ENCODE results near the gene MIER2.
A peak's percentile ranks its signal among the peaks of the same experiment; 100 is the strongest.

Gene MIER2

GRCh38 chr19:379796-380195 is 35.2 kb upstream of the MIER2 start:
- DNase-seq (ENCODE audit: low spot score), result no peak

GRCh38 chr19:378706-379105 is 34.1 kb upstream of the MIER2 start:
- no peak for DNase-seq (ENCODE audit: low spot score)

GRCh38 chr19:377801-378581 is 33.4 kb upstream of the MIER2 start:
- peak; percentile 67 for DNase-seq (ENCODE audit: low spot score)

- DNase-seq (ENCODE audit: low spot score), result no peak
These were observed 31.5 kb upstream of the MIER2 start for GRCh38 chr19:376111-376470.

- no peak for DNase-seq (ENCODE audit: low spot score)
These were observed 31.0 kb upstream of the MIER2 start for GRCh38 chr19:375395-376110.

- DNase-seq (ENCODE audit: low spot score), result no peak
These were observed 30.3 kb upstream of the MIER2 start for GRCh38 chr19:374886-375235.

GRCh38 chr19:374183-374885 is 29.7 kb upstream of the MIER2 start:
- DNase-seq (ENCODE audit: low spot score), result no peak

GRCh38 chr19:373391-374182 is 29.0 kb upstream of the MIER2 start:
- peak; percentile 50 for DNase-seq (ENCODE audit: low spot score)

- DNase-seq (ENCODE audit: low spot score), result no peak
These were observed 27.8 kb upstream of the MIER2 start for GRCh38 chr19:372306-372890.

- peak; percentile 38 for DNase-seq (ENCODE audit: low spot score)
These were observed 27.0 kb upstream of the MIER2 start for GRCh38 chr19:371501-372168.

GRCh38 chr19:370641-371330 is 26.2 kb upstream of the MIER2 start:
- no peak for DNase-seq (ENCODE audit: low spot score)

GRCh38 chr19:369876-370275 is 25.3 kb upstream of the MIER2 start:
- no peak for DNase-seq (ENCODE audit: low spot score)

GRCh38 chr19:369256-369655 is 24.7 kb upstream of the MIER2 start:
- no peak for DNase-seq (ENCODE audit: low spot score)

GRCh38 chr19:368630-369024 is 24.0 kb upstream of the MIER2 start:
- no peak for DNase-seq (ENCODE audit: low spot score)

GRCh38 chr19:367963-368629 is 23.5 kb upstream of the MIER2 start:
- DNase-seq (ENCODE audit: low spot score), result no peak

GRCh38 chr19:367561-367960 is 23.0 kb upstream of the MIER2 start:
- DNase-seq (ENCODE audit: low spot score), result no peak

GRCh38 chr19:366951-367350 is 22.4 kb upstream of the MIER2 start:
- no peak for DNase-seq (ENCODE audit: low spot score)

GRCh38 chr19:366205-366783 is 21.7 kb upstream of the MIER2 start:
- DNase-seq (ENCODE audit: low spot score), result no peak

GRCh38 chr19:364496-365287 is 20.1 kb upstream of the MIER2 start:
- no peak for DNase-seq (ENCODE audit: low spot score)

All from SK-N-DZ (cell line).